Measurements from ENCODE around the gene PSMD13.
"Not testable (repeated sequence)": the region's sequence is repeated elsewhere in the genome, so short reads cannot be mapped to it uniquely, and the experiment has no call there.

PSMD13 gene

GRCh38 chr11:220641-221215 lies 16.0 kb upstream of the PSMD13 start:
- not testable (repeated sequence) for DNase-seq

DNA sequence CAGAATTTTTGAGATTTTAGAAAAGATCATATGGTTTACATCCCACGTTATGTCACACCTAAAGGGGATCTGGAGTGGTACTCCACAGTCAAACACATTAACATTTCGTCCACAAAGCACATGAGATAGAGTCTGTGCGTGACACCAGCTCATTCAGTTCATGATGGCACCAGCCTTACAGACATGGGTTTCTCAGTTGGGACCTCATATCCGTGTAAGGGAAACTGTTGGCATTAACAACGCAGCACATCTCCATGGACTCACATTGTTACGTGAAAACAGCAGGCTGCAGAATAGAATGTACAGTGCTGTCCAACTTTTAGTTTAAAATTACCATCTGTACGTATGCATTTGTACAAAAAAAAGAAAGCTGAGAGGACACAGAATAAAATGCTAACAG lies 15.2 kb upstream of the PSMD13 start:
- DNase-seq: no peak

DNA sequence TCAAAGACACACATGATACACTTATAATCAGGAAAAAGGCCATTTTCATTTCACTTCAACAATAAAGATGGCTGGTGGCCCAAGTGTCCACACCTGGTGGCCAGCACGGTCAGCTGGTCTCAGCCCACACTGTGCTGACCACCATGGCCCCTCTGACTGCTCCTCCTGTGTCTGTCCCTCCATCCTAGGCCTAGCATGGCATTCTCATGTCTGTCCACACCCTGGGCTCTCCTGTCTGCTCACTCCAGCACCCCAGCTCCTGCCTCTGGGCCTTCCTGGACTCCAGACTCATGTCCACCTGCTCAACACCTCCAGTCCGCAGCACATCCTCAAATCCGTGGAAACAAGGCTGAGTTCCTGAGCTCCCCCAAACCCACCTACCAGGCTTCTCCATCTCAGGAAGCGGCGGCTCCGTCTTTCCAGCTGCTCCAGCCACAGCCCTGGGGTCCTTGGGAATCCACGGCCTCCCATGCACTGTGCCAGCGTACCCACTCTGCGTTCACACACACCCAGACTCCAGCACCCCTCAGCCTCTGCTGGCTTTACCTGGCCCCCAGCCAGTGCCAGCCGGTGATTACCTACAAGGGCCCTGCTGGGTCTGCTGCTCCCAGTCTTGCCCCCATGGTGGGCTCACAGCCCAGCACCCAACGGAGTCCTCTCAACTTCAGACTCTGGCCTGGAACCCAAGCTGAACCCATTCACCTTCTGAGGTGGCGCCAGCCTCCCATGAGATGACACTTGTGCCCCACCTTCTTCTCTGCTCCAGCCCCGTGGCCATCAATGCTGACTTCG lies 14.6 kb upstream of the PSMD13 start:
- DNase-seq: no peak

DNA sequence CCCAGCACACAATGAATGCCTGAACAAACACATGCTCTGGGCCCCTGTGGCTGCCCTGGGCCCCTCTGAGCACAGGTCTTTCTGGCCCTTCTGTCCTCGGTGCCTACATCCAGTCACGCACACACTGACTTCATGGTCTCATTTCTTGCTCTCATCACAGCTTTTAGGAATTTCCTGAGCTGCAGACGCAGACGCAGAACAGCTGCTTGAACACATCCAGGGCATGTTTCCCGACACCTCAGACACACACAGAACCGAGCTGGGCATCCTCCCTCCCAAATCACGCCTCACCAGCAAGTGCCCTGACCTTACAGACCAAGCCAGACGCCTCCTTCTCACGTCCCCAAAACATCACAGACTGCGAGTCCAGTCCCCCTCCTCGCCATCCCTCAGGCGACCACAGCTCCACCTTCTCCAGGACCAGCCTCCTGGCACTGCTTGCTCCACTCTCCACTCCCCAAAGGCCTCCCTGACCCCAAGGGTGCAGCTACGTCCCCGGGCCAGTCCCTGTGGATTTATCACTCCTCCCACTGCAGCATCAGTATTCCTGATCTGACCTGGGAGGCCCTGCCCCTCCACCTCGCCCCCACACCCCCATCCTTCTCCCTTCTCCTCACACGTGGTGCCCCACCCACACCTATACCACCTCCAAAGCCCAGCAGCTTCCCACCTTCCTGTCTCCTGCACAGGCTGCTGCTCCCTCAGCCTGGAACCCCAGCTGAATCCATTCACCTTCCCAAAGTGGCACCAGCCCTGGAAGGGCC lies 13.6 kb upstream of the PSMD13 start:
- no peak for DNase-seq

DNA sequence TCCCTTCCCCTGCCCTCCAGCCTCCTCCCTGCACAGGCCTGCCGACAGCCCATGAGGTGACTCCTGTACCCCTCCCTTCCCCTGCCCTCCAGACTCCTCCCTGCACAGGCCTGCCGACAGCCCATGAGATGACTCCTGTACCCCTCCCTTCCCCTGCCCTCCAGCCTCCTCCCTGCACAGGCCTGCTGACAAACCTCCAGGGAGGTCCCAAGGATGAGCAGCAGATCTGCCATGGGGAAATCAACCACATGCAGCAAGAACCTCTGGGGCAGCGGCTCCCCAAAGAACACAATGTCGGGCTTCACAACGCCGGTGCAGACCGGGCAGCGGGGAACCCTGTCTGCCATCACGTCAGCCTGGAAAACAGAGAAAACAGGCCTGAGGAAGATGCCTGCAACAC lies 12.9 kb upstream of the PSMD13 start:
- DNase-seq: no peak

- DNase-seq: no peak
Observed at GRCh38 chr11:224424-224823, 12.4 kb upstream of the PSMD13 start.

- no peak for DNase-seq
Observed at GRCh38 chr11:225734-226453, 10.9 kb upstream of the PSMD13 start.

DNA sequence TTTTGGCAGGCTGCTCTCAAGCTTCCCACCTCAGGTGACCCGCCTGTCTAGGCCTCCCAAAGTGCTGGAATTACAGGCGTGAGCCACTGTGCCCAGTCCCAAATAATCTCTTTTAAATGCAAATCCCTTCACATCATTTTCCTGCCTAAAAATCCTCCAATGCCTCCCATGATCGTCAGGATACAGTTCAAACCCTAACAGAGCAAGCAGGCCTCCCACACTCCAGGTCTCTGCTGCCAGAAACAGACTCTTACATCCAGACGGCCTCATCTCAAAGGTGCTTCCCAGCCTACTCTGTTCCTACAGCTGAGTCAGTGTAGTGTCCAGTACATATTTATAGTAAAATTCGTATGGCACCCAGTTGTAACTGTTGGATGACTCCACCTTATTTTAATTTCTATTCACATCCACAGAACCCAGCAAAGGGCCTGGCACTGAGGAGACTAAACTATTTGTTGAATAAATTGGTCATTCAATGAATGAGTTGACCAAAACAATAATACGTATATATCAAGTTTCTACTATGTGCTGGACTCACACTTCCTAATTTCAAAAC lies 8.9 kb upstream of the PSMD13 start:
- no peak for DNase-seq

- no peak for DNase-seq
Observed at GRCh38 chr11:230431-230830, 6.3 kb upstream of the PSMD13 start.

- DNase-seq: no peak
Observed at GRCh38 chr11:232783-233565, 3.8 kb upstream of the PSMD13 start.

- DNase-seq: no peak
Observed at GRCh38 chr11:235180-235579, 1.6 kb upstream of the PSMD13 start.

GRCh38 chr11:235609-235996 lies 1.2 kb upstream of the PSMD13 start:
- no peak for DNase-seq

- DNase-seq: peak; percentile 49
Observed at GRCh38 chr11:235997-236773, 591 bp upstream of the PSMD13 start, which contains the start of gene SIRT3. SIRT3 (minus strand) TSS chr11:236342; CDS start chr11:236328, 14 bp downstream.

DNA sequence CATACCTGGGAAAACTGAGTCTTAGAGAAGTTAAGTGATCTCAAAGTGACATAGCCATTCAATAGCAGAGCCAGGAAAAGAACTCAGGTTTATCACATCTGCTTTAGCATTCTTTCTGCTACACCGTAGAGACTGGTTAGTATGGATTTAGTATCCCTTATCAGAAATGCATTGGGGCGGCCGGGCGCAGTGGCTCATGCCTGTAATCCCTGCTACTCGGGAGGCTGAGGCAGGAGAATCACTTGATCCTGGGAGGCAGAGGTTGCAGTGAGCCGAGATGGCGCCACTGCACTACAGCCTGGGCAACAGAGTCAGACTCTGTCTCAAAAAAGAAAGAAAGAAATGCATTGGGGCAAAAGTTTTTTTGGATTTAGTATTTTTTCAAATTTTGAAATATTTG lies 1.6 kb downstream of the PSMD13 start:
- DNase-seq: not testable (repeated sequence)

- no peak for DNase-seq
Observed at GRCh38 chr11:240315-240714, 3.5 kb downstream of the PSMD13 start.

DNA sequence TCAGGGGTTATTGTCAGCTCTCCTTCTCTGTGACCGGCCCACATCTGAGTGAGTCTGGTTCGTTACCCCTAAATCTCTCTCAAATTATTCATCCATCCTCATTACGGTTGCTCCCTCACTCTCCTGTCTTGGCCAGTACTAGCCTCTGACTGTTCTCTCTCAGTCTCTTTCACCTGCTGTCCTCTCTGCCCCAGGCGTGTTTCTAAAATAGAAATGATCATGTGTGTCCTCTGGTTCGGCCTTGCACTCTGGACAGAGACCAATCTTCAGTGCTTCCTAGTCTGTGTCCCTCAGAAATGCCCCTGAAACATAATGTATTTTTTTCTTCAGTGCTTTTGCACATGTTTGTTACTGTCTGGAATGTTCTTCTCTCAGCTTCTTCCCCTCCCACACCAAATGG lies 4.9 kb downstream of the PSMD13 start:
- no peak for DNase-seq

DNA sequence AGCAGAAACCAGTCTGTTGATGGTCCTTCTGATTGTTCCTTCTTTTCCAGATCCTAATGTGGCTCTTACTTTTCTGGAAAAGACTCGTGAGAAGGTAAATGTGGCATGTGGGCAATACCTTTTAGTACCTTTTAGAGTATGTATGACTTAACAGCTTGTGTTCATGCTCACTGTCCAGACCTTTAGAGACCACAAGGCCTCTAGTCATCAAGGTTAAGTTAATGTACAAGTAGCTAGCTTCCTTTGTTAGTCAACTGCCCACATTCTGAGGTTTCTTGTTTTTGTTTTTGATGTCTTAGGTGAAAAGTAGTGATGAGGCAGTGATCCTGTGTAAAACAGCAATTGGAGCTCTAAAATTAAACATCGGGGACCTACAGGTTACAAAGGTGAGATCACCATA lies 7.6 kb downstream of the PSMD13 start:
- DNase-seq: no peak

- DNase-seq: no peak
Observed at GRCh38 chr11:249062-249461, 12.3 kb downstream of the PSMD13 start.

DNA sequence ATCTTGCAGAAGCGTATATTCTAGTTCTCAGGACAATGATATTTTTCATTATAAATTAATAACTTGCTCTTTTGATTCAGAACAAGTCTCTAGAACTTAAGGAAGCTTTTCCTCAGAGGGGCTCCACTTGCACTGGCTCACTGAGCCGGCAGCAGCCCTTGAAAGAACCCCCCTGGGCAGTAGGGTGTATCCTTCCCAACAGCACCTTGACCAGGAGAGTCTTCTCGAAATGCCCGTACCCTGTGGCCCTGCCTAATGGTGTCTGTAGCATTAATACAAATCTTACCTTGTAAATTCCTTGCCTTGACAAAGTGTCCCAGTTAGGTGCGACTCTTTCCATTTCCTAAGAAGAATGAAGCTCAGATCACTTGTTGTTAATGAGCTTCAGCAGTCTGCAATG lies 13.5 kb downstream of the PSMD13 start:
- no peak for DNase-seq

DNA sequence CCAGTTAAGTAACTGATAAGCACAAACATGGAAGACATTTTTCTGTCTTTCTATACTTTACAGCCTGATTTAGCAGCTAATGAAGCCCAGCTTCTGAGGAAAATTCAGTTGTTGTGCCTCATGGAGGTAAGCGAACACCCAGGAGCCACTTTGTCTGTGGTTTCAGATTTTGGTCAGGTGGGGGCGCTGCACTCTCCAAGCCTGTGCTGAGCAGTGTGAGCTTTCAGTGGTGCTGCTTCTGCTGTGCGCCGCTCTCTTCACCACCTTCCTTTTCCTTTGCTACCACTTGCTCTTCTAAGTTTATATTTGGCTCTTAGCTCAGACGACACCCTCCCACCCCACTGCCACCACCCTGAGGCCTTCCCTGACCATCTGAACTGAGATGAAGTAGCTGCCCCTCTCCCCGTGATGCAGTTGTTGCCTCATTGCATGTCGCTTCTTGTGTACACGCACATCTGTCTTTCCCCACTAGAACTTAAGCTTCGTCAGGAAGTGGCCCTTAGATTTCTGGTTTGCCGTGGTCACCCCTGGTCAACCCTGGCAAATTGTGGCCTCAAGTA lies 14.0 kb downstream of the PSMD13 start:
- DNase-seq: no peak

GRCh38 chr11:251550-251949 lies 14.8 kb downstream of the PSMD13 start:
- DNase-seq: no peak

All from amniotic stem cell (primary cell).